ENCODE results near the gene RFC5. TPM values are rescaled to one million over a fixed set of nuclear protein-coding genes. Genes with fewer than 3 reads are reported as not detected.

The RFC5 gene
- total RNA-seq, 4 donors from 2014 or later, result 4.9 to 8.7 (median 7.6) TPM; not detected in 1

DNA sequence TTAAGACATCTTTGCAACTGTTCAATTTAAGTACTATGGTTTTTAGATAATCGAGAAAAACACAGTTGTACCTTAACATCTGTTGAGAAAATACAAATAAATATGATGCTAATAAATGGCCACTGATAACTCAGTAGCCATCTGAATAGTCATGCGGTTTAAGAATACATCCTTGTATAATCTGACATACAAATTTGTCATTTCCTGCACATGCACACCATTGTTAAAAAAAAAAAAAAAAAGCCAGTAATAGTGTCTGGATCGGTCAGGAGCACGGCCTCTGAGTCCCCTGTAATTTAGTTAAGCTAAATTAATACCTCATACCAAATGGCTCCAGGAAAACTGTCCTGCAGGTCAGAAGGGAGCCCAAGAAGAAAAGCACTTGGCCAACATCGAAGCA, 16.8 kb downstream of the RFC5 start:
- 84 to 86% methylated on average over 5 of the region's 5 CpGs for WGBS, 2 donors (ENCODE audit: low coverage in 1 of 2)
- Histone ChIP-seq H3K36me3 (peaks cover 0 to 68% (median 31%) of the 10 kb centered on the region in 4 donors), H3K4me1 (no peaks in the 10 kb centered on the region), H3K27me3 (no peaks in the 10 kb centered on the region), H3K27ac (no peak overlapping the region), H3K9me3 (no peaks in the 10 kb centered on the region), H3K4me3 (no peak overlapping the region)
- in situ Hi-C loops (cut with MboI; ENCODE audit: low pct_ligation_motif_present in 1 of 4, low pct_unique_long_range_greater_than_20kb in 1 of 4, low sequenced_read_pairs in 3 of 4) (loop anchor here in 1 of 4 donors (10.0 kb wide), 1 partner anchor 159 kb away; no protein-coding TSS in a partner anchor), intact Hi-C loops (cut with DNase I; ENCODE audit: low total_unique reads) (no loop called here)
- TF ChIP-seq, protein P1, sequence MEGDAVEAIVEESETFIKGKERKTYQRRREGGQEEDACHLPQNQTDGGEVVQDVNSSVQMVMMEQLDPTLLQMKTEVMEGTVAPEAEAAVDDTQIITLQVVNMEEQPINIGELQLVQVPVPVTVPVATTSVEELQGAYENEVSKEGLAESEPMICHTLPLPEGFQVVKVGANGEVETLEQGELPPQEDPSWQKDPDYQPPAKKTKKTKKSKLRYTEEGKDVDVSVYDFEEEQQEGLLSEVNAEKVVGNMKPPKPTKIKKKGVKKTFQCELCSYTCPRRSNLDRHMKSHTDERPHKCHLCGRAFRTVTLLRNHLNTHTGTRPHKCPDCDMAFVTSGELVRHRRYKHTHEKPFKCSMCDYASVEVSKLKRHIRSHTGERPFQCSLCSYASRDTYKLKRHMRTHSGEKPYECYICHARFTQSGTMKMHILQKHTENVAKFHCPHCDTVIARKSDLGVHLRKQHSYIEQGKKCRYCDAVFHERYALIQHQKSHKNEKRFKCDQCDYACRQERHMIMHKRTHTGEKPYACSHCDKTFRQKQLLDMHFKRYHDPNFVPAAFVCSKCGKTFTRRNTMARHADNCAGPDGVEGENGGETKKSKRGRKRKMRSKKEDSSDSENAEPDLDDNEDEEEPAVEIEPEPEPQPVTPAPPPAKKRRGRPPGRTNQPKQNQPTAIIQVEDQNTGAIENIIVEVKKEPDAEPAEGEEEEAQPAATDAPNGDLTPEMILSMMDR (IDR thresholded peaks at IDR 0.05), result no peak
- no peak for TF ChIP-seq EP300 (IDR thresholded peaks at IDR 0.05; ENCODE audit: low read depth)
- no peak for TF ChIP-seq POLR2AphosphoS5 (IDR thresholded peaks at IDR 0.05)
- TF ChIP-seq POLR2A (IDR thresholded peaks at IDR 0.05), result no peak
- no peak for DNase-seq

DNA sequence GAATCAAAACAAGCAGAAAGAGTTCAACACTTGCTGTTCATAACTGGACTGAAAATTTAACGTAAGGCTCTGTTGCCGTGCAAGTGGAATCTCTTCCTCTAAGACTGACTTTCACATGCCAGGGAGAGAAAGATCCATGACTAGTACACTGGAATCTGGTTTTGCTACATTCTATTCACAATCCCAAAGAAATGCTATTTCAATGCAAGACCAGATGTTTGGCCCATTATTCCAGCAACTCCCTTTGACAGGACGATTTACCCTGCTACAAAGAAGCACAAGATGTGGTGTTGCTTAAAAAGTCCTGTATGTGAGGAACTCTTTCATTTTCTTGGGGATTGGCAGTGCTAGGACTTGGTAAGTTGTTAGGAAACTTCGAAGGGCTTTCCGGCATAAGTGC, 17.4 kb downstream of the RFC5 start:
- no peak for DNase-seq
- Histone ChIP-seq H3K9me3 (no peaks in the 10 kb centered on the region), H3K4me3 (no peak overlapping the region), H3K36me3 (peaks cover 0 to 71% (median 31%) of the 10 kb centered on the region in 4 donors), H3K27ac (no peak overlapping the region), H3K27me3 (no peaks in the 10 kb centered on the region), H3K4me1 (no peaks in the 10 kb centered on the region)
- 78 to 93% methylated on average over 3 to 5 of the region's 5 CpGs for WGBS, 2 donors (ENCODE audit: low coverage in 1 of 2)
- no peak for TF ChIP-seq EP300 (IDR thresholded peaks at IDR 0.05; ENCODE audit: low read depth)
- TF ChIP-seq POLR2A (IDR thresholded peaks at IDR 0.05), result no peak
- TF ChIP-seq, protein P1 (IDR thresholded peaks at IDR 0.05), result no peak
- no peak for TF ChIP-seq POLR2AphosphoS5 (IDR thresholded peaks at IDR 0.05)
- intact Hi-C loops (cut with DNase I; ENCODE audit: low total_unique reads) (no loop called here), in situ Hi-C loops (cut with MboI; ENCODE audit: low pct_ligation_motif_present in 1 of 4, low pct_unique_long_range_greater_than_20kb in 1 of 4, low sequenced_read_pairs in 3 of 4) (loop anchor here in 1 of 4 donors (10.0 kb wide), 1 partner anchor 159 kb away; no protein-coding TSS in a partner anchor)

DNA sequence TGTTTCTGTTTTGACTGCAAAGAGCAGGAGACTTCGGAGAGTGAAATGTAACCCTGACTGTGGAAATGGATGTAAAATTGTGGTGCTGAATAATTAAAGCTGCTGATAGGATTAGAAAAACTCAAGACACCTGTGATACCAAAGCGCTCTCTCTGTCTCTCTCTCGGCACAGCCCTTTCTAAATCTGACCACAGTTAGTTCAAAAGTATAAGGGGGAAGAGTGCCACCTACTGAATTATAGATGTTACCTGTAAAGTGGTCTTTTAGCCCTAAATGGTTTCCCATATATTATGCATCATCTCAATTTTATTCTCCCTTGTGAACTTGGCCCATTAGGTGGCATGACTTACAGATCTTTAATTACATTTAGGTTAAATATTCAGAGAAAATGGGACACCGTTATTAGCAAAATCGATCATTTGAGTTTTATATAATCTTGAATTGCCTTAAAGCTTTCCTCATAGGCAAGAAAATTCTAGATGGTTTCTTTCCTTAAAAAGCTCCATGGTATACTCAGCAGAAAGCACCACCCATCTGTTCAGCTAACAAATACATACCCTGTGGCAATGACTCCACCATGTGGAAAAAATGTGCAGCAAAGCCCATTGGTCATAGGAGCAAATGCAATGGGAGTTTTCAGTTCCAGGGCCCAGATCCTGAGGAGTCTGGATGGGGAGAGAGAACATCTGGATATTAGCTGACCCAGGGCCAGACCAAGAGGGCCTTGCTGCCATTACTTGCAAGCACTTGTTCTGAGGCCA, 18.1 kb downstream of the RFC5 start:
- WGBS, 2 donors (ENCODE audit: low coverage in 1 of 2), result 93% methylated on average over 3 to 5 of the region's 5 CpGs
- Histone ChIP-seq H3K36me3 (peaks cover 0 to 78% (median 33%) of the 10 kb centered on the region in 4 donors), H3K27ac (no peak overlapping the region), H3K9me3 (no peaks in the 10 kb centered on the region), H3K4me1 (no peaks in the 10 kb centered on the region), H3K27me3 (no peaks in the 10 kb centered on the region), H3K4me3 (no peak overlapping the region)
- TF ChIP-seq POLR2A (IDR thresholded peaks at IDR 0.05), result no peak
- TF ChIP-seq POLR2AphosphoS5 (IDR thresholded peaks at IDR 0.05), result no peak
- TF ChIP-seq, protein P1 (IDR thresholded peaks at IDR 0.05), result peak in 4 of 5 experiments; percentile 16 to 40 (median 34)
- DNase-seq, result peak; percentile 25
- in situ Hi-C loops (cut with MboI; ENCODE audit: low pct_ligation_motif_present in 1 of 4, low pct_unique_long_range_greater_than_20kb in 1 of 4, low sequenced_read_pairs in 3 of 4) (loop anchor here in 1 of 4 donors (10.0 kb wide), 1 partner anchor 160 kb away; no protein-coding TSS in a partner anchor), intact Hi-C loops (cut with DNase I; ENCODE audit: low total_unique reads) (no loop called here)

DNA sequence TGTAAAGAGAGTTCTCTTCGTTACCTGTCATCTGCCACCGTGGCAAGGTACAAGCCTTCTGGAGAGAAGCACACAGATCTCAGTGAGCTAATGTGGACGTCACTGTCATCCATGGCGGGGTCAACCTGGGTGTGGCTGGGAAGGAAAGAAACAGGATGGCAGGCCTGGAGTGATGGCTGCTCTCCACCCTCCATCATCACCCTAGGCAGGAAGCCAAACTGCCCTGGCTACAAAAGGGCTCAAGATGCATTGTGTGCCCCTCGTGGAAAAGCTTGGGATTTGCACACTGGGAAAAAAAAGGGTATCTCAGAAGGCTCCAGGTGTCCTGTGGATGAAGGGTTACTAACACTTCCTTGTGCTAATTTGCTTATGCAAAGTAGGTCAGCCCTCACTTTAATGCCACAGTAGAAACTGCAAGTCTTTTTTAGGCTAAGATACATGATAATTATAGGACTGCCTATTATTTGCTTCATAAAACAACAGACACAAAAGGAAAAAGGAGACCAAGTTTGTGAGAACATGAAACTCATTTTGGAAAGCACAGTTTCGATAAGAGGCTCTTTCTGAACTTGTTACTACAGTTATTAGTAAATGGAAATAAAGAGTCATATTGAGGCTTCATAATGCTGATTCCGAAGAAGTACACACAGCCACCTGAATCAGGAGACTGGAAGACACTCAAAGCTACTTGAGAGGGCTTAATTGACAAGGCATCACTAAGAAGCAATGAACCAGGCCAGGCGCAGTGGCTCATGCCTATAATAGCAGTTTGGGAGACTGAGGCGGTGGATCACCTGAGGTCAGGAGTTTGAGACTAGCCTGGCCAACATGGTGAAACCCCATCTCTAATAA, 18.9 kb downstream of the RFC5 start:
- peak; percentile 16 for DNase-seq
- peaks cover 0 to 74% (median 33%) of the 10 kb centered on the region in 4 donors for H3K36me3 ChIP-seq
- H3K27ac ChIP-seq, result no peak overlapping the region
- 69 to 71% methylated on average over 3 to 9 of the region's 9 CpGs for WGBS, 2 donors (ENCODE audit: low coverage in 1 of 2)
- H3K27me3 ChIP-seq, result no peaks in the 10 kb centered on the region
- intact Hi-C loops (cut with DNase I; ENCODE audit: low total_unique reads), result no loop called here
- no peak for TF ChIP-seq POLR2AphosphoS5 (IDR thresholded peaks at IDR 0.05)
- TF ChIP-seq, protein P1 (IDR thresholded peaks at IDR 0.05), result peak in 1 of 5 experiments; percentile 1
- no peaks in the 10 kb centered on the region for H3K4me1 ChIP-seq
- no peaks in the 10 kb centered on the region for H3K9me3 ChIP-seq
- no peak overlapping the region for H3K4me3 ChIP-seq
- in situ Hi-C loops (cut with MboI; ENCODE audit: low pct_ligation_motif_present in 1 of 4, low pct_unique_long_range_greater_than_20kb in 1 of 4, low sequenced_read_pairs in 3 of 4), result loop anchor here in 1 of 4 donors (10.0 kb wide), 1 partner anchor 161 kb away; no protein-coding TSS in a partner anchor
